K562 (cell line): ENCODE data around the gene TREX2. TPM values are rescaled to one million over a fixed set of nuclear protein-coding genes. Genes with fewer than 3 reads are reported as not detected.
A peak's percentile ranks its signal among the peaks of the same experiment; 100 is the strongest.

Experiments
- ESRRA ChIP-seq: fragments of 450-650 bp; IDR thresholded peaks from 2 replicates; pipeline ENCODE4 v1.6.1; 2014; ENCODE audit warnings: low read depth, mild to moderate bottlenecking, moderate library complexity, borderline replicate concordance
- HCFC1 ChIP-seq: IDR thresholded peaks from 2 replicates; pipeline ENCODE4 v1.6.1; 2012; ENCODE audit warnings: low read depth, low read length, improper control_type of control experiment
- KDM1A ChIP-seq, 2 experiments: fragments of 450-650 bp; IDR thresholded peaks; 2 replicates each; pipeline ENCODE4 v1.6.1; 2016; ENCODE audit warnings: mild to moderate bottlenecking in 2 of 2
- RREB1 ChIP-seq: fragments of 250-450 bp; sonication (Bioruptor Pico); IDR thresholded peaks from 2 replicates; pipeline ENCODE4 v1.4.0; 2020
- TBP ChIP-seq: optimal IDR thresholded peaks from 2 replicates; pipeline ENCODE3; 2011; ENCODE audit warnings: low read depth, low read length, improper control_type of control experiment
- polyA plus RNA-seq, 8 experiments: library from polyadenylated mRNA; depleted of rRNA in 4 of 8; stranded (reverse) in 5 of 8; unstranded in 3 of 8; fragments of >200 nt; fragmentation: Nextera tagmentation in 2 of 8; fragmentation: Illumina TruSeq in 1 of 8; extraction: Ambion mirVana in 2 of 8; extraction: Trizol in 1 of 8; gene quantifications; 2 replicates each; pipeline versions ENCODE4 v1.2.1 to v1.2.3, GENCODE V29; 2011 to 2014; ENCODE audit warnings: inconsistent platforms in 1 of 8, missing spikeins in 1 of 8
- total RNA-seq, 7 experiments: library from RNA; depleted of rRNA in 6 of 7; stranded (reverse); fragments of >200 nt in 6 of 7; fragmentation: Illumina TruSeq in 2 of 7; extraction: Trizol in 2 of 7; gene quantifications; 2 replicates each; pipeline versions ENCODE4 v1.2.1 to v1.2.3, GENCODE V29; 2011 to 2021; ENCODE audit warnings: low replicate concordance in 1 of 7
- TF ChIP-seq, protein P1 (sequence below): sonication (generic); formaldehyde crosslinking; IDR thresholded peaks from 2 replicates; pipeline ENCODE4 v1.8.0; 2022; ENCODE audit warnings: mild to moderate bottlenecking, missing genetic modification reagents, borderline replicate concordance
- TF ChIP-seq, protein P2 (sequence below): fragments of 450-650 bp; IDR thresholded peaks from 2 replicates; pipeline ENCODE4 v1.6.1; 2016; ENCODE audit warnings: mild to moderate bottlenecking, moderate library complexity

TREX2 gene
- total and polyA plus RNA-seq, 9 of the 15 experiments (the other 6 are each of a cell fraction or from before 2014, with no cell fraction given), result 0.07 to 1.5 (median 0.33) TPM; not detected in 2

- TF ChIP-seq, protein P1, sequence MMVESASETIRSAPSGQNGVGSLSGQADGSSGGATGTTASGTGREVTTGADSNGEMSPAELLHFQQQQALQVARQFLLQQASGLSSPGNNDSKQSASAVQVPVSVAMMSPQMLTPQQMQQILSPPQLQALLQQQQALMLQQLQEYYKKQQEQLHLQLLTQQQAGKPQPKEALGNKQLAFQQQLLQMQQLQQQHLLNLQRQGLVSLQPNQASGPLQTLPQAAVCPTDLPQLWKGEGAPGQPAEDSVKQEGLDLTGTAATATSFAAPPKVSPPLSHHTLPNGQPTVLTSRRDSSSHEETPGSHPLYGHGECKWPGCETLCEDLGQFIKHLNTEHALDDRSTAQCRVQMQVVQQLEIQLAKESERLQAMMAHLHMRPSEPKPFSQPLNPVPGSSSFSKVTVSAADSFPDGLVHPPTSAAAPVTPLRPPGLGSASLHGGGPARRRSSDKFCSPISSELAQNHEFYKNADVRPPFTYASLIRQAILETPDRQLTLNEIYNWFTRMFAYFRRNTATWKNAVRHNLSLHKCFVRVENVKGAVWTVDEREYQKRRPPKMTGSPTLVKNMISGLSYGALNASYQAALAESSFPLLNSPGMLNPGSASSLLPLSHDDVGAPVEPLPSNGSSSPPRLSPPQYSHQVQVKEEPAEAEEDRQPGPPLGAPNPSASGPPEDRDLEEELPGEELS (CRISPR knock-in tag), result no peak
- TF ChIP-seq RREB1 (CRISPR knock-in tag) (no peak), HCFC1 (no peak), KDM1A (IDR thresholded peaks at IDR 0.05) (peak; percentile 49 to 72), ESRRA (no peak), TBP (peak; percentile 45)
- TF ChIP-seq, protein P2, sequence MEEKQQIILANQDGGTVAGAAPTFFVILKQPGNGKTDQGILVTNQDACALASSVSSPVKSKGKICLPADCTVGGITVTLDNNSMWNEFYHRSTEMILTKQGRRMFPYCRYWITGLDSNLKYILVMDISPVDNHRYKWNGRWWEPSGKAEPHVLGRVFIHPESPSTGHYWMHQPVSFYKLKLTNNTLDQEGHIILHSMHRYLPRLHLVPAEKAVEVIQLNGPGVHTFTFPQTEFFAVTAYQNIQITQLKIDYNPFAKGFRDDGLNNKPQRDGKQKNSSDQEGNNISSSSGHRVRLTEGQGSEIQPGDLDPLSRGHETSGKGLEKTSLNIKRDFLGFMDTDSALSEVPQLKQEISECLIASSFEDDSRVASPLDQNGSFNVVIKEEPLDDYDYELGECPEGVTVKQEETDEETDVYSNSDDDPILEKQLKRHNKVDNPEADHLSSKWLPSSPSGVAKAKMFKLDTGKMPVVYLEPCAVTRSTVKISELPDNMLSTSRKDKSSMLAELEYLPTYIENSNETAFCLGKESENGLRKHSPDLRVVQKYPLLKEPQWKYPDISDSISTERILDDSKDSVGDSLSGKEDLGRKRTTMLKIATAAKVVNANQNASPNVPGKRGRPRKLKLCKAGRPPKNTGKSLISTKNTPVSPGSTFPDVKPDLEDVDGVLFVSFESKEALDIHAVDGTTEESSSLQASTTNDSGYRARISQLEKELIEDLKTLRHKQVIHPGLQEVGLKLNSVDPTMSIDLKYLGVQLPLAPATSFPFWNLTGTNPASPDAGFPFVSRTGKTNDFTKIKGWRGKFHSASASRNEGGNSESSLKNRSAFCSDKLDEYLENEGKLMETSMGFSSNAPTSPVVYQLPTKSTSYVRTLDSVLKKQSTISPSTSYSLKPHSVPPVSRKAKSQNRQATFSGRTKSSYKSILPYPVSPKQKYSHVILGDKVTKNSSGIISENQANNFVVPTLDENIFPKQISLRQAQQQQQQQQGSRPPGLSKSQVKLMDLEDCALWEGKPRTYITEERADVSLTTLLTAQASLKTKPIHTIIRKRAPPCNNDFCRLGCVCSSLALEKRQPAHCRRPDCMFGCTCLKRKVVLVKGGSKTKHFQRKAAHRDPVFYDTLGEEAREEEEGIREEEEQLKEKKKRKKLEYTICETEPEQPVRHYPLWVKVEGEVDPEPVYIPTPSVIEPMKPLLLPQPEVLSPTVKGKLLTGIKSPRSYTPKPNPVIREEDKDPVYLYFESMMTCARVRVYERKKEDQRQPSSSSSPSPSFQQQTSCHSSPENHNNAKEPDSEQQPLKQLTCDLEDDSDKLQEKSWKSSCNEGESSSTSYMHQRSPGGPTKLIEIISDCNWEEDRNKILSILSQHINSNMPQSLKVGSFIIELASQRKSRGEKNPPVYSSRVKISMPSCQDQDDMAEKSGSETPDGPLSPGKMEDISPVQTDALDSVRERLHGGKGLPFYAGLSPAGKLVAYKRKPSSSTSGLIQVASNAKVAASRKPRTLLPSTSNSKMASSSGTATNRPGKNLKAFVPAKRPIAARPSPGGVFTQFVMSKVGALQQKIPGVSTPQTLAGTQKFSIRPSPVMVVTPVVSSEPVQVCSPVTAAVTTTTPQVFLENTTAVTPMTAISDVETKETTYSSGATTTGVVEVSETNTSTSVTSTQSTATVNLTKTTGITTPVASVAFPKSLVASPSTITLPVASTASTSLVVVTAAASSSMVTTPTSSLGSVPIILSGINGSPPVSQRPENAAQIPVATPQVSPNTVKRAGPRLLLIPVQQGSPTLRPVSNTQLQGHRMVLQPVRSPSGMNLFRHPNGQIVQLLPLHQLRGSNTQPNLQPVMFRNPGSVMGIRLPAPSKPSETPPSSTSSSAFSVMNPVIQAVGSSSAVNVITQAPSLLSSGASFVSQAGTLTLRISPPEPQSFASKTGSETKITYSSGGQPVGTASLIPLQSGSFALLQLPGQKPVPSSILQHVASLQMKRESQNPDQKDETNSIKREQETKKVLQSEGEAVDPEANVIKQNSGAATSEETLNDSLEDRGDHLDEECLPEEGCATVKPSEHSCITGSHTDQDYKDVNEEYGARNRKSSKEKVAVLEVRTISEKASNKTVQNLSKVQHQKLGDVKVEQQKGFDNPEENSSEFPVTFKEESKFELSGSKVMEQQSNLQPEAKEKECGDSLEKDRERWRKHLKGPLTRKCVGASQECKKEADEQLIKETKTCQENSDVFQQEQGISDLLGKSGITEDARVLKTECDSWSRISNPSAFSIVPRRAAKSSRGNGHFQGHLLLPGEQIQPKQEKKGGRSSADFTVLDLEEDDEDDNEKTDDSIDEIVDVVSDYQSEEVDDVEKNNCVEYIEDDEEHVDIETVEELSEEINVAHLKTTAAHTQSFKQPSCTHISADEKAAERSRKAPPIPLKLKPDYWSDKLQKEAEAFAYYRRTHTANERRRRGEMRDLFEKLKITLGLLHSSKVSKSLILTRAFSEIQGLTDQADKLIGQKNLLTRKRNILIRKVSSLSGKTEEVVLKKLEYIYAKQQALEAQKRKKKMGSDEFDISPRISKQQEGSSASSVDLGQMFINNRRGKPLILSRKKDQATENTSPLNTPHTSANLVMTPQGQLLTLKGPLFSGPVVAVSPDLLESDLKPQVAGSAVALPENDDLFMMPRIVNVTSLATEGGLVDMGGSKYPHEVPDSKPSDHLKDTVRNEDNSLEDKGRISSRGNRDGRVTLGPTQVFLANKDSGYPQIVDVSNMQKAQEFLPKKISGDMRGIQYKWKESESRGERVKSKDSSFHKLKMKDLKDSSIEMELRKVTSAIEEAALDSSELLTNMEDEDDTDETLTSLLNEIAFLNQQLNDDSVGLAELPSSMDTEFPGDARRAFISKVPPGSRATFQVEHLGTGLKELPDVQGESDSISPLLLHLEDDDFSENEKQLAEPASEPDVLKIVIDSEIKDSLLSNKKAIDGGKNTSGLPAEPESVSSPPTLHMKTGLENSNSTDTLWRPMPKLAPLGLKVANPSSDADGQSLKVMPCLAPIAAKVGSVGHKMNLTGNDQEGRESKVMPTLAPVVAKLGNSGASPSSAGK, result no peak; the same call in 1 of the 2 replicates
Measured at GRCh38 chrX:153411255-153411987, 34.4 kb downstream of the TREX2 start, which contains the start of gene ZFP92 (continued).
